ENCODE measurements around the gene MED12L. TPM values are rescaled to one million over a fixed set of nuclear protein-coding genes. Genes with fewer than 3 reads are reported as not detected.

Gene MED12L
- total RNA-seq, 4 donors from 2014 or later, result 0.12 to 0.77 (median 0.21) TPM

GRCh38 chr3:151426341-151426657, 340.8 kb downstream of the MED12L start:
- H3K9me3 ChIP-seq, result no peaks in the 10 kb centered on the region
- no peaks in the 10 kb centered on the region for H3K27me3 ChIP-seq
- H3K4me1 ChIP-seq, result no peaks in the 10 kb centered on the region
- ATAC-seq, result no peak
- no peak overlapping the region for H3K4me3 ChIP-seq
- no peak overlapping the region for H3K27ac ChIP-seq
- TF ChIP-seq POLR2A (IDR thresholded peaks at IDR 0.05) (no peak), POLR2AphosphoS5 (IDR thresholded peaks at IDR 0.05) (no peak), CTCF (IDR thresholded peaks at IDR 0.05) (no peak), EP300 (IDR thresholded peaks at IDR 0.05) (no peak)
- H3K36me3 ChIP-seq, result no peaks in the 10 kb centered on the region

- H3K27ac ChIP-seq, result no peak overlapping the region
- WGBS, 2 donors (ENCODE audit: low coverage in 1 of 2), result 74 to 100% methylated on average over 1 to 2 of the region's 2 CpGs
- no peak for TF ChIP-seq POLR2AphosphoS5 (IDR thresholded peaks at IDR 0.05)
- no peak for TF ChIP-seq CTCF (IDR thresholded peaks at IDR 0.05)
- no peak for TF ChIP-seq EP300 (IDR thresholded peaks at IDR 0.05)
- TF ChIP-seq POLR2A (IDR thresholded peaks at IDR 0.05), result no peak
- H3K4me1 ChIP-seq, result no peaks in the 10 kb centered on the region
- H3K36me3 ChIP-seq, result no peaks in the 10 kb centered on the region
- no peaks in the 10 kb centered on the region for H3K9me3 ChIP-seq
- H3K27me3 ChIP-seq, result no peaks in the 10 kb centered on the region
- ATAC-seq, result no peak
- no peak overlapping the region for H3K4me3 ChIP-seq
Observed at GRCh38 chr3:151428386-151428785, 342.9 kb downstream of the MED12L start.

- no peaks in the 10 kb centered on the region for H3K36me3 ChIP-seq
- no peak overlapping the region for H3K27ac ChIP-seq
- no peak overlapping the region for H3K4me3 ChIP-seq
- H3K27me3 ChIP-seq, result no peaks in the 10 kb centered on the region
- H3K9me3 ChIP-seq, result no peaks in the 10 kb centered on the region
- no peak for ATAC-seq
- peaks cover 0 to 7% (median 0%) of the 10 kb centered on the region in 3 donors for H3K4me1 ChIP-seq
- TF ChIP-seq EP300 (IDR thresholded peaks at IDR 0.05), result no peak
- no peak for TF ChIP-seq POLR2A (IDR thresholded peaks at IDR 0.05)
- no peak for TF ChIP-seq POLR2AphosphoS5 (IDR thresholded peaks at IDR 0.05)
- no peak for TF ChIP-seq CTCF (IDR thresholded peaks at IDR 0.05)
- WGBS, 2 donors (ENCODE audit: low coverage in 1 of 2), result 88 to 89% methylated on average over 2 to 3 of the region's 5 CpGs
Observed at GRCh38 chr3:151430821-151431484, 345.5 kb downstream of the MED12L start.

- Histone ChIP-seq H3K27ac (no peak overlapping the region), H3K27me3 (no peaks in the 10 kb centered on the region), H3K9me3 (no peaks in the 10 kb centered on the region), H3K4me3 (no peak overlapping the region), H3K4me1 (peaks cover 0 to 7% (median 0%) of the 10 kb centered on the region in 3 donors), H3K36me3 (no peaks in the 10 kb centered on the region)
- no peak for ATAC-seq
- WGBS, 2 donors (ENCODE audit: low coverage in 1 of 2), result 96 to 100% methylated on average over 3 of the region's 3 CpGs
- TF ChIP-seq EP300 (IDR thresholded peaks at IDR 0.05), result no peak
- no peak for TF ChIP-seq POLR2AphosphoS5 (IDR thresholded peaks at IDR 0.05)
- no peak for TF ChIP-seq CTCF (IDR thresholded peaks at IDR 0.05)
- no peak for TF ChIP-seq POLR2A (IDR thresholded peaks at IDR 0.05)
Observed at GRCh38 chr3:151431940-151432339, 346.5 kb downstream of the MED12L start.

GRCh38 chr3:151432616-151433372, 347.3 kb downstream of the MED12L start:
- no peaks in the 10 kb centered on the region for H3K9me3 ChIP-seq
- TF ChIP-seq CTCF (IDR thresholded peaks at IDR 0.05) (no peak), POLR2AphosphoS5 (IDR thresholded peaks at IDR 0.05) (no peak), POLR2A (IDR thresholded peaks at IDR 0.05) (no peak)
- no peak overlapping the region for H3K4me3 ChIP-seq
- H3K36me3 ChIP-seq, result no peaks in the 10 kb centered on the region
- no peak overlapping the region for H3K27ac ChIP-seq
- no peaks in the 10 kb centered on the region for H3K27me3 ChIP-seq
- 84 to 94% methylated on average over 7 of the region's 7 CpGs for whole genome bisulfite sequencing, 2 donors (ENCODE audit: low coverage in 1 of 2)
- peaks cover 0 to 7% (median 0%) of the 10 kb centered on the region in 3 donors for H3K4me1 ChIP-seq
- ATAC-seq, result no peak

Measured in gastroesophageal sphincter (tissue), 4 donors.